BE2C (cell line): ENCODE results near the gene OSM.
"Not testable (repeated sequence)": the region's sequence is repeated elsewhere in the genome, so short reads cannot be mapped to it uniquely, and the experiment has no call there.

ENCODE experiments used
- DNase-seq: peaks from one replicate; pipeline ENCODE4 v3.0.0-alpha.2; 2020
- H3K27me3 ChIP-seq: fragments of 250-450 bp; sonication (Bioruptor Pico); 2 replicates; pipeline ENCODE4 v1.5.1; 2020; ENCODE audit warnings: mild to moderate bottlenecking
- H3K36me3 ChIP-seq: fragments of 250-450 bp; sonication (Bioruptor Pico); 2 replicates; pipeline ENCODE4 v1.5.1; 2020; ENCODE audit warnings: mild to moderate bottlenecking
- H3K4me1 ChIP-seq: fragments of 250-450 bp; sonication (Bioruptor Pico); 2 replicates; pipeline ENCODE4 v1.5.1; 2020
- H3K4me3 ChIP-seq: 2 replicates; pipeline ENCODE4 v1.5.1; 2011; ENCODE audit warnings: low read depth, low read length
- H3K9me3 ChIP-seq: fragments of 250-450 bp; sonication (Bioruptor Pico); 2 replicates; pipeline ENCODE4 v1.5.1; 2020
- CTCF ChIP-seq: IDR thresholded peaks from 2 replicates; pipeline ENCODE4 v1.5.1; 2012; ENCODE audit warnings: mild to moderate bottlenecking, low read depth, low read length

Gene OSM

GRCh38 chr22:30217698-30218560 lies 48.7 kb downstream of the OSM start:
- TF ChIP-seq CTCF, result no peak
- Histone ChIP-seq H3K27me3 (no peaks in the 10 kb centered on the region; the same call in 1 of the 2 replicates), H3K9me3 (no peaks in the 10 kb centered on the region), H3K4me3 (no peak overlapping the region), H3K4me1 (no peaks in the 10 kb centered on the region), H3K36me3 (no peaks in the 10 kb centered on the region)
- DNase-seq, result no peak

GRCh38 chr22:30216710-30217109 lies 49.9 kb downstream of the OSM start:
- H3K4me3 ChIP-seq, result no peak overlapping the region
- H3K4me1 ChIP-seq, result no peaks in the 10 kb centered on the region
- no peaks in the 10 kb centered on the region for H3K9me3 ChIP-seq
- no peaks in the 10 kb centered on the region for H3K36me3 ChIP-seq
- no peaks in the 10 kb centered on the region; the same call in 1 of the 2 replicates for H3K27me3 ChIP-seq
- no peak for TF ChIP-seq CTCF
- no peak for DNase-seq

- H3K4me1 ChIP-seq, H3K36me3 ChIP-seq: not testable (repeated sequence)
Observed at GRCh38 chr22:30216272-30216671, 50.4 kb downstream of the OSM start.

GRCh38 chr22:30214703-30215407 lies 51.8 kb downstream of the OSM start:
- no peak for TF ChIP-seq CTCF
- H3K9me3 ChIP-seq, result no peaks in the 10 kb centered on the region
- H3K4me1 ChIP-seq, result no peaks in the 10 kb centered on the region; the same call in 1 of the 2 replicates
- H3K27me3 ChIP-seq, result no peaks in the 10 kb centered on the region
- no peak overlapping the region for H3K4me3 ChIP-seq
- no peaks in the 10 kb centered on the region for H3K36me3 ChIP-seq
- no peak for DNase-seq

More at GRCh38 chr22:30216272-30216671, 50.4 kb downstream of the OSM start:
- H3K4me3 ChIP-seq, H3K9me3 ChIP-seq, H3K27me3 ChIP-seq, DNase-seq: not testable (repeated sequence)

- Histone ChIP-seq H3K4me3 (no peak overlapping the region), H3K9me3 (no peaks in the 10 kb centered on the region), H3K27me3 (no peaks in the 10 kb centered on the region), H3K4me1 (peaks cover 11% of the 10 kb centered on the region), H3K36me3 (no peaks in the 10 kb centered on the region)
- DNase-seq, result peak; percentile 72
- TF ChIP-seq CTCF, result no peak
Observed at GRCh38 chr22:30212996-30213441, 53.6 kb downstream of the OSM start.
